Upper lobe of left lung (tissue), 4 donors: ENCODE results near the gene RHOH.

Experiments
- EP300 ChIP-seq, 4 donors: sonication (generic); formaldehyde crosslinking; IDR thresholded peaks; one replicate each; pipeline ENCODE4 v1.5.1; 2017; ENCODE audit warnings: antibody characterized with exemption in 4 of 4, control low read depth in 2 of 4
- POLR2A ChIP-seq, 4 donors: fragments of 450-650 bp; IDR thresholded peaks; one replicate each; pipeline ENCODE4 v1.5.1; 2016 to 2017; ENCODE audit warnings: antibody characterized with exemption in 4 of 4, mild to moderate bottlenecking in 2 of 4
- TF ChIP-seq, protein P1 (sequence below), 6 experiments: fragments of 450-650 bp in 4 of 6; fragments of 200-600 bp in 2 of 6; sonication (generic) in 2 of 6; IDR thresholded peaks; one replicate each; pipeline ENCODE4 v1.5.1; 2016 to 2019; ENCODE audit warnings: antibody characterized with exemption in 6 of 6

DNA sequence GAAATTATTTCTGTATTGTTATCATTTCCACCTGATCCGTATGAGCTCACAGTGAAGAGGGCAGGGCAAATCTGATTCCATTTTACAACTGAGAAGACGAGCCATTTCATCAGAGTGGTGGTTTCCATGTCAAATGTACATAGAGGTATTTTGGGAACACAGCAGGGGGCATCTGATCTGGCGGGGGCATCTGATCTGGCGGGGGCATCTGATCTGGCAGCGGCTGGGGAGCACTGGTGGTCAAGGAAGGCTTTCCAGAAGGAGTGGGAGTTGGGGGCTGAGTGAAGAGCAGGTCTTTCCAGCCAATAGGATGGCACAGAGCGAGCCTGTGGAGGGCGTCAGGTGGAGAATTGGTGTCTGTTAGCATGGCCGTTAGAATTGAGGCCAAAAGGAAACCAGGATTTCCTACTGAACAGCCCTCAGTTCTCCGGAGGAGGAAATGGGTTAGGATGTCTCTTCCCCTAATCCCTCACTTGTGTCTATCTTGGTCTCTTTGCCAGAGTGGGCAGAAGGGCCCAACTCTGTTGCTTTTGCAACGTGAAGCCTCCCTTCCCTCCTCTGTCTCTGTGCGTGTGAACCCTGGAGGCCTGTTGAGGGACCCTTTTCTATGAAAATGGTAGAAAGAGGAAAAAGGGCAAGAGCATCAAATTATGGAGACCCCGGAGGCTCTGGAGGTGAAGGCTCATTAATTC, 41.3 kb downstream of the RHOH start:
- no peak for TF ChIP-seq POLR2A (IDR thresholded peaks at IDR 0.05)
- TF ChIP-seq, protein P1, sequence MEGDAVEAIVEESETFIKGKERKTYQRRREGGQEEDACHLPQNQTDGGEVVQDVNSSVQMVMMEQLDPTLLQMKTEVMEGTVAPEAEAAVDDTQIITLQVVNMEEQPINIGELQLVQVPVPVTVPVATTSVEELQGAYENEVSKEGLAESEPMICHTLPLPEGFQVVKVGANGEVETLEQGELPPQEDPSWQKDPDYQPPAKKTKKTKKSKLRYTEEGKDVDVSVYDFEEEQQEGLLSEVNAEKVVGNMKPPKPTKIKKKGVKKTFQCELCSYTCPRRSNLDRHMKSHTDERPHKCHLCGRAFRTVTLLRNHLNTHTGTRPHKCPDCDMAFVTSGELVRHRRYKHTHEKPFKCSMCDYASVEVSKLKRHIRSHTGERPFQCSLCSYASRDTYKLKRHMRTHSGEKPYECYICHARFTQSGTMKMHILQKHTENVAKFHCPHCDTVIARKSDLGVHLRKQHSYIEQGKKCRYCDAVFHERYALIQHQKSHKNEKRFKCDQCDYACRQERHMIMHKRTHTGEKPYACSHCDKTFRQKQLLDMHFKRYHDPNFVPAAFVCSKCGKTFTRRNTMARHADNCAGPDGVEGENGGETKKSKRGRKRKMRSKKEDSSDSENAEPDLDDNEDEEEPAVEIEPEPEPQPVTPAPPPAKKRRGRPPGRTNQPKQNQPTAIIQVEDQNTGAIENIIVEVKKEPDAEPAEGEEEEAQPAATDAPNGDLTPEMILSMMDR (IDR thresholded peaks at IDR 0.05): no peak
- no peak for TF ChIP-seq EP300 (IDR thresholded peaks at IDR 0.05)
